GM18951 (cell line): ENCODE results near the gene RNPEPL1.
A peak's percentile ranks its signal among the peaks of the same experiment; 100 is the strongest.
"Not testable (repeated sequence)": the region's sequence is repeated elsewhere in the genome, so short reads cannot be mapped to it uniquely, and the experiment has no call there.

Experiments used
- POLR2A ChIP-seq: IDR thresholded peaks from 4 replicates; pipeline ENCODE4 v1.6.1; 2011; ENCODE audit warnings: mild to moderate bottlenecking; ENCODE audit not compliant: insufficient read length, insufficient read depth; ENCODE audit errors: extremely low read depth
- in situ Hi-C: fragments of 300-500 bp; cut with MboI; formaldehyde crosslinking; loops from one replicate; pipeline ENCODE4 v1.12.0; 2022; ENCODE audit warnings: low sequenced_read_pairs, mixed read lengths, inconsistent platforms; ENCODE audit not compliant: unreplicated experiment

Gene RNPEPL1

DNA sequence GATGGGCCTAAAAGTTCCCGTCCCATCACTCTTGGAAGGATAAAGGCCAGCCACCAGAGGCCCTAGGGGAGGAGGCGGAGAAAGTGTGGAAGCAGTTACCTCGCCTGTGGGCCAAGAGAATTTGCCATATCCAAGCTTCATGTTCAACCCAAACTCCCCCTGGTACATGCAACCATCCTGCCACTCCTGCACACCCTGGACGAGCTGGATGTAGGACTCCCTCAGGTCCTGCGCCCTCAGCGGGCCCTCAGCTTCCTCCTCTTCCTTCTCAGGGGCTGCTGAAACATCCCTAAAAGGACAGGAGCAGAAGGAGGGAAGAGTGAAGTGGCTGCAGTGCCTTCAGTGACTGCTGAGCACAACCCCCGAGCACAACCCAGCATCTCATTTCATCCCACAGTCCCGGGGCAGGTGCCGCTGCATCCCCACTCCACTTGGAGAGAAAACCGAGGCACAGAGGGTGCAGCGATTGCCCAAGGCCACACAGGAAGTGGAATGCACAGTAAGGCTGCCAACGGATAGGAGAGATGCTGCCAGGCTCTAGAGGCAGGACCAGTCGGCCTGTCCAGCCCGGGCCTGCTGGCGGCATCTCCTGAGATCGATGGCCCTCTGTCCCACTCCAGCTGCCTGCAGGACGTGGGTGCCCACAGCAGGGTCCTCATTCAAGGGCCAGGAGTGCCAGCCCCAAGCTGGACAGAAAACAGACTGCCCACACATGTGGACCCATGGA is 13.4 kb upstream of the RNPEPL1 start:
- in situ Hi-C loops, result no loop called here
- no peak for TF ChIP-seq POLR2A

DNA sequence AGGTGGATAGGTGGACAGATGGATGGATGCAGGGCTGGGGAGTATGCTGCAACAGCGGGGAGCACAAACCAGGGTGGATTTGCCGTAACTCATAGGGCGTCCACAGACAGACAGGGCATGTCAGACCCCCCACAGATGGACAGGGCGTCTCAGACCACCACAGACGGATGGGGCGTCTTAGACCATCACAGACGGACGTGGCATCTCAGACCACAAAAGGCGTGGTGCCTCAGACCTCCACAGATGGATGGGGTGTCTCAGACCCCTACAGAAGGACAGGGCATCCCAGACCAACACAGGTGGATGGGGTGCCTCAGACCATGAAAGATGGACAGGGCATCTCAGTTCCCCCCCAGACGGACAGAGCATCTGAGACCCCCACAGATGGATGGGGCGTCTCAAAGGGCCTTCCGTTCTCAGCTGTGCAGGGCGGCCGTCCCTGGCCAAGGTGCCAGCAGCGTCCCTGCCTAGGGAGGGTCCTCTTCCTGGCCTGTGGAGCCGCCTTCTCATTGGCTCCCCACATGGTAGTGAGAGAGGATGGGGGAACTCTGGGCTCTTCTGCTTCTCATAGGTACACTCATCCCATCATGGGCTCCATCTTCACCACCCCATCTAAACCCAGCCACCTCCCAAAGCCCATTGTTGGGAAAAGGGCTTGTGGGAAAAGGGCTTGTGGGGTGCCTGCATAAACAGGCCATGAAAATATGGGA is 12.6 kb upstream of the RNPEPL1 start:
- no peak for TF ChIP-seq POLR2A
- in situ Hi-C loops, result no loop called here

DNA sequence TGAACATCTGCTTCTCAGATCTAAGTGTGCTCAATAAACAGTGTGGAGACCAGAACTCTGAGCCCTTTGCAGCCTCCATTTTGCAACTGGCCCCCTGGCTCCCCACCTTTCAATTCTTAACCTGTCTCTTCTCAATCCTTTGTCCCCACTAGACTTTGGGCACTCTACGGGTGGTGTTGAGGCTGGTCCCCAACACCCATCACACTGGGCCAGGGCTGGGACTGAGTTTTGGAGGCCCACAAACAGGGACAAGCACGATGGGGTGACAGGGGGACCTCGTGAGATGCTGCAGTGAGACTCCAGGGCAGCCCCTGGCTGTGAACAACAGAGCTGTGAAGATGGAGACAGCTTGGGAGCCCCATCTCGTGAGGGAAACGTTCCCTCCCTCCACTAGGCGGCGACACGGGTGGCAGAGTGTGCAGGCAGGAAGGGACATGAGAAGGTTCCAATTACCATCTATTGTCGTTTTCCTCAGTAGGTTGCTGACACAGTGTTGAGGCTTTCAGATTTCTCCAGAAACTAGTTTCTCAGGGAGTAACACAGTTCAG is 11.7 kb upstream of the RNPEPL1 start:
- in situ Hi-C loops, result no loop called here
- no peak for TF ChIP-seq POLR2A

DNA sequence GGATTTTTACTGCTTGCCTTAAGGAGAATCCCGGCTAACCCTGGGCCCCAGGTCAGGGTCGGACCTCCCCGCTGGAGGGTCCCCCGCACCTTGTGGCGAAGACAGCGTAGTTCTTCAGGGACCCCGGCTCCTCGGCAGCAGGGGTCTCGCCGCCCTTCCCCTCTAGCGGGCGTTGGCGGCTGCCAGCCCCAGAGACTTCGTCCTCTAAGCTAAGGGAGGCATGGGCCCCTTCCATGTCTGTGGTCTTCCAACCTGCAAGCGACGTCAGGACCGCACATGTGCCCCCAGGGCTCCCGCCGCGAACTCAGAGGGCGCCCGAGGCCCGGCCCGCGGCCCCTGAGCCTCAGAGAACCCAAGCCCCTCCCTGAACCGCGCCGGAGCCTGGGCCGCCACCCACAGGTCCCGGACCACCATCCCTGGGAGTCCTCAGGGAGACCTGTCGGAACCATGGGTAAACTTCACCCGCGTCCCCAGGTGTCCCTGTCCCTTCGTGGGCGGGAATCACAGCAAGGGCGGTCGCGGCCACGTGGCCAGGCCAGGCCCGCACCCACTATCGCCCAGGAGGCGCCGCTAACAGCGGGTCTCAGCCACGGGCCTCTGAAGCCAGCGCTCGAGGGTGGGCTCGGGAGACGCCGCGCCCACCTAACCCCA is 11.1 kb upstream of the RNPEPL1 start:
- in situ Hi-C loops, result no loop called here
- TF ChIP-seq POLR2A, result no peak

DNA sequence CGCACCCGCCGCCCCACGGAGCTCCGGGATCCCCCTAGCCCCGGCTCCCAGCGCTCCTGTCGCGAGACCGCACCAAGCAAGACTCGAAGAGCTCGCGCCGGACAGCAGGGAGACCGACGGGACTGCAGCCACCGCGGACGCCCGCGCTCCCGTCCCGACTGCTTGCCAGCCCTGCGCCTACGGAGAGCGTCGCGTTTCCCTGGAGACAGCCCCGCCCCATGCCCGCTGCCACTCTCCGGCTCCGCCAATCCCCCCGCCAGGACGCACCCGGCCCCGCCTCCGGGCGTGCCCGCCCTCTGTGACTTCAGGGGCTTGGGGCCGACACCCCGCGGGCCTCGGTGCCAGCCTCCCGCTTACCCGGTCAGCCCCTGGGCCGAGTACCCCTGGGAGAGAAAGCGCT is 10.5 kb upstream of the RNPEPL1 start, which contains the start of gene ANKMY1:
Gene ANKMY1, minus strand, starts transcription at position 181 of the 400 bp plus-strand sequence. CDS start 653 bp downstream, outside the sequence.
- TF ChIP-seq POLR2A, result no peak
- in situ Hi-C loops, result no loop called here

DNA sequence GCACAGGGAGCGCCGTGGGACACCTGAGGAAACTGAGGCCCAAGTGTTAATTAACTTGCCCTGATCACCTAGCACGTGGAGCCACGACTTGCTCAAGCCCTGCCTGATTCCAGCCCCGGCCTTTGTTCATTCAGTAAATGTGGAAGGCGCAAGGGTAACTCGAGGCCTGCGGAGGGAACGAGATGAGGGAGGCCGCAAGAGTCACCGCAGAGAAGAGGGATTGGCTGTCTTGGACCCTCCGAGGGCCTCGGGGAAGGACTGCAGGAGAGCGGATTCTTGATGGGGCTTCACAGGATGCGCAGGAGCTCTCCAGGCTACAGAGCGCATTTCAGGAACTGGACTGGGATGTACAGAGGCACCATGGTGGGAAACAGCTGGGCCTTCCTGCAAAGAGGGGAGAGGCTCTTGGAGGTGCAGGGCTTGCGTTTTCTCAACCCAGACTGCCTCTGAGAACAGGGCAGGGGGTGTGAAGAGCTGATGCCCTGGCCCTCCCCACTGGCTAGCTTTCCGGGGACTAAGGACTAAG is 10.0 kb upstream of the RNPEPL1 start:
- in situ Hi-C loops, result no loop called here
- TF ChIP-seq POLR2A, result no peak

DNA sequence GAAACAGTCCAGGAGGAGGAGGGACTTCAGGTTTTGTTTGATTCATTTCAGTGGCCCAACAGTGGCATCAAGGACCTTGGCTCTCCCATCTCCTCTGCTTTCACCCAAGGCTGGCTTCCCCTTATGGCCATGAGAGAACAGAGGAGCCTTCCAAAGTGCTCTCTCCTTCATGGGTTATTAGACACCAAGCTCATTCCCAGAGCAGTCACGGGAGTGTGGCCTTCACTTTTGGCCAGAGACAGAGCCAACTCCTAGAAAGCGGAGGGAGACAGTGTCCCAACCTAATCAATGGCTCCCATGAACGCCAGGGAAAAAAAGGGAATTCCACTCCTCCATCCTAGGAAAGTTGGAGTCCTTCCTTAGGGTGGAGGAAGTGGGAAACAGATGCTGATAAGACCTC is 9.0 kb upstream of the RNPEPL1 start:
- TF ChIP-seq POLR2A, result no peak
- in situ Hi-C loops, result no loop called here

DNA sequence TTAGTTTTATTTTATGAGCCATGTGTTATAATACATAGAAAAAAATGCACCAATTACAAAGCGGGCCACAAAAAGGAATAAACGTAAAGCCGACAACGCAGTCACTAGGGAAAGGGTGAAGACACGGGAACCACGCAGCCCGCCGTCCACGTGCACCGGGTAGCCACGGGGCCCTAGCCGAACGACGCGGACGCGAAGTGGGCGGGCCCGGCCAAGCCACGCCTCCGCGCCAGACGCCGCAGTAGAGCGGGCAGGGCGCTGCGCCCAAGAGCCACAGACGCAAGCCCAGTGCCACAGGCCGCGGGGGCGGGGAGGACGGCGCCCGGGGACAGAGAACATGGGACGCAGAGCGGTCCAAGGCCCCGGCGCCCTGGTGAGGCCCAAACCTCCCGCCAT is 8.2 kb upstream of the RNPEPL1 start, which contains the start of gene DUSP28:
Gene DUSP28, plus strand, starts transcription at position 274 of the 396 bp plus-strand sequence. CDS start 328 bp downstream, outside the sequence.
- peak; percentile 89 for TF ChIP-seq POLR2A
- in situ Hi-C loops, result no loop called here

DNA sequence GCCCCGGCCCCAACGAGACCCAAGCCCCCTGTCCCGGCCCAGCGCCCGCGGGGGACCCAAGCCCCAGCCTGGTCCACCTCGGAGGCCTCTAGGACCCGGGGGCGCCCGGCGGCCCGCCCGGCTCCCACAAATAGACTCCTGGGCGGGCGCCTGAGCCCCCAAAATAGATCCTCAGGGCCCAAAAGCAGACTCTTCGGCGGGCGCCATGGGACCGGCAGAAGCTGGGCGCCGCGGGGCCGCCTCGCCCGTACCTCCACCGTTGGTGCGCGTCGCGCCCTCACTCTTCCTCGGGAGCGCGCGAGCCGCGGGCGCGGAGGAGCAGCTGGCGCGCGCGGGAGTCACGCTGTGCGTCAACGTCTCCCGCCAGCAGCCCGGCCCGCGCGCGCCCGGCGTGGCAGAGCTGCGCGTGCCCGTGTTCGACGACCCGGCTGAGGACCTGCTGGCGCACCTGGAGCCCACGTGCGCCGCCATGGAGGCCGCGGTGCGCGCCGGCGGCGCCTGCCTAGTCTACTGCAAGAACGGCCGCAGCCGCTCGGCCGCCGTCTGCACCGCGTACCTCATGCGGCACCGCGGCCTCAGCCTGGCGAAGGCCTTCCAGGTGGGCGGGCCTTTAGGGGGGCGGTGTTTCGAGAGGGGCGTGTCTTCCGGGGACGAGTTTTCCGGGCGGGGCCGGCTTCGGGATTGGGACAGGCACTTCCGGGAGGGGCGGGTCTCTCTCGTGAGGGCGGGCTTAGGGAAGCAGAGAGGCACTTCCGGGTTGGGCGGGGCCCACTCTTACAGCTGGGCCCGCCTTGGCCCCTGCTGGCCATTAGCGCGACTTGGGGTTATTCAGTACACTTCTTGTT is 7.6 kb upstream of the RNPEPL1 start:
- peak; percentile 97 for TF ChIP-seq POLR2A
- in situ Hi-C loops, result no loop called here

DNA sequence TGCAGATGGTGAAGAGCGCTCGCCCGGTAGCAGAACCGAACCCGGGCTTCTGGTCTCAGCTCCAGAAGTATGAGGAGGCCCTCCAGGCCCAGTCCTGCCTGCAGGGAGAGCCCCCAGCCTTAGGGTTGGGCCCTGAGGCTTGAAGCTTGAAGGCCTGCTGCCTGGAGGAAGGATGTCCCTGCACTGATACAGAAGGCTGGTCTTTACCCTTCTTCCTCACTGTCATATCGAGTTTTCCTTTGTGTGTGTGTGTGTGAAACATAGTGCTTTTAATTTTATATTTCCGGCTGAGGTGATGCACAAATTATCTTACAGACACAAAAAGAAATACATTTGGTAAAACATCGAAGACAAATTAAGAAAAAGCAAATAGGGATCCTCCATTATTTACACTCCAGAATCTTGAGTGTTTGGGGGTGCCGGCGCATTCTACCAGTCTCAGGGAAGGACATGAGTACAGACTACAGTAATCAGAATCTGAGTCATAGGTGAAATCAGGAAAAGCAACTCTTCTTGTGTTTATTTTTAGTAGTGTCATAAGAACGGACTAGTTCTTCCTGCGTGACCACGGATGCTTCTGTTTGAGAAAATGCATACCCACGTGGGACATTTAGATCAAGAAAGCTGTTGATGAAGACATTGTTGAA is 6.8 kb upstream of the RNPEPL1 start:
- in situ Hi-C loops, result no loop called here
- TF ChIP-seq POLR2A, result no peak

DNA sequence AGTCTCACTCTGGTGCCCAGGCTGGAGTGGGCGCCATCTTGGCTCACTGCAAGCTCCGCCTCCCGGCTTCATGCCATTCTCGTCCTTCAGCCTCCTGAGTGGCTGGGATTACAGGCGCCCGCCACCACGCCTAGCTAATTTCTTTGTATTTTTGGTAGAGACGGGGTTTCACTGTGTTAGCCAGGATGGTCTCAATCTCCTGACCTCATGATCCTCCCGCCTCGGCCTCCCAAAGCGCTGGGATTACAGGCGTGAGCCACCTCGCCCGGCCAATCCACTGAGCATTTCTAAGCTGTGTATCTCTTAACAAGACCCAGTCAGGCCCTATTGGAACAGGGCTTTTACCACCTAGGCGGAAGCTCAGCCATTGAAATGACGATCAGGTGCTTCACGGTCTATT is 5.1 kb upstream of the RNPEPL1 start:
- in situ Hi-C loops, result not testable (repeated sequence)
